Measurements from ENCODE around the gene DGKD.
A peak's percentile ranks its signal among the peaks of the same experiment; 100 is the strongest.

DGKD gene

GRCh38 chr2:233416199-233416598, 61.9 kb downstream of the DGKD start:
- peak in 1 of 42 donors; percentile 3 for DNase-seq
- intact Hi-C loops (cut with DNase I): no loop called here

GRCh38 chr2:233416706-233417105, 62.4 kb downstream of the DGKD start:
- intact Hi-C loops (cut with DNase I): no loop called here

GRCh38 chr2:233417282-233417681, 63.0 kb downstream of the DGKD start:
- intact Hi-C loops (cut with DNase I): no loop called here
- DNase-seq: peak in 1 of 42 donors; percentile 1

More at GRCh38 chr2:233416706-233417105, 62.4 kb downstream of the DGKD start:
- DNase-seq: peak in 4 of 42 donors; percentile 2 to 30 (median 14)

- peak in 3 of 42 donors; percentile 3 to 34 (median 5) for DNase-seq
- intact Hi-C loops (cut with DNase I): no loop called here
These were observed 63.9 kb downstream of the DGKD start for GRCh38 chr2:233418052-233418760.

- DNase-seq: peak in 3 of 42 donors; percentile 7 to 32 (median 18)
- intact Hi-C loops (cut with DNase I): no loop called here
These were observed 64.7 kb downstream of the DGKD start for GRCh38 chr2:233418761-233419546.

GRCh38 chr2:233419602-233420391, 65.5 kb downstream of the DGKD start:
- intact Hi-C loops (cut with DNase I): no loop called here
- DNase-seq: peak in 3 of 42 donors; percentile 0 to 19 (median 0)

- intact Hi-C loops (cut with DNase I): no loop called here
- peak in 3 of 42 donors; percentile 6 to 33 (median 21) for DNase-seq
These were observed 67.0 kb downstream of the DGKD start for GRCh38 chr2:233421091-233421816.

GRCh38 chr2:233422050-233422639, 67.9 kb downstream of the DGKD start:
- intact Hi-C loops (cut with DNase I): no loop called here
- peak in 5 of 42 donors; percentile 0 to 30 (median 6) for DNase-seq

GRCh38 chr2:233422649-233423551, 68.6 kb downstream of the DGKD start:
- peak in 2 of 42 donors; percentile 1 to 2 for DNase-seq
- intact Hi-C loops (cut with DNase I): no loop called here

- intact Hi-C loops (cut with DNase I): no loop called here
- DNase-seq: peak in 4 of 42 donors; percentile 5 to 9 (median 7)
These were observed 69.2 kb downstream of the DGKD start for GRCh38 chr2:233423552-233423860.

- peak in 5 of 42 donors; percentile 8 to 36 (median 15) for DNase-seq
- intact Hi-C loops (cut with DNase I): no loop called here
These were observed 70.1 kb downstream of the DGKD start for GRCh38 chr2:233424154-233424951.

GRCh38 chr2:233426619-233427342, 72.5 kb downstream of the DGKD start:
- DNase-seq: peak in 7 of 42 donors; percentile 7 to 58 (median 38)
- intact Hi-C loops (cut with DNase I): no loop called here

- intact Hi-C loops (cut with DNase I): no loop called here
- peak in 22 of 42 donors; percentile 7 to 73 (median 44) for DNase-seq
These were observed 73.7 kb downstream of the DGKD start for GRCh38 chr2:233428008-233428407.

GRCh38 chr2:233428438-233428837, 74.1 kb downstream of the DGKD start:
- intact Hi-C loops (cut with DNase I): no loop called here
- peak in 4 of 42 donors; percentile 1 to 25 (median 8) for DNase-seq

GRCh38 chr2:233429175-233429897, 75.0 kb downstream of the DGKD start:
- intact Hi-C loops (cut with DNase I): no loop called here
- peak in 4 of 42 donors; percentile 1 to 22 (median 10) for DNase-seq

Measured in head of caudate nucleus (tissue), 42 donors.